Activated CD4-positive, CD25-positive, alpha-beta regulatory T cell treated with anti-CD3 and anti-CD28 coated beads, Interleukin-2, amount 50 U/mL, for 16 hours (primary cell): ENCODE measurements around the gene C11orf58.
A peak's percentile ranks its signal among the peaks of the same experiment; 100 is the strongest.

Experiments used
- DNase-seq: peaks from one replicate; pipeline ENCODE4 v3.0.0-alpha.2; 2020; ENCODE audit warnings: low read depth, low spot score

C11orf58 gene

DNA sequence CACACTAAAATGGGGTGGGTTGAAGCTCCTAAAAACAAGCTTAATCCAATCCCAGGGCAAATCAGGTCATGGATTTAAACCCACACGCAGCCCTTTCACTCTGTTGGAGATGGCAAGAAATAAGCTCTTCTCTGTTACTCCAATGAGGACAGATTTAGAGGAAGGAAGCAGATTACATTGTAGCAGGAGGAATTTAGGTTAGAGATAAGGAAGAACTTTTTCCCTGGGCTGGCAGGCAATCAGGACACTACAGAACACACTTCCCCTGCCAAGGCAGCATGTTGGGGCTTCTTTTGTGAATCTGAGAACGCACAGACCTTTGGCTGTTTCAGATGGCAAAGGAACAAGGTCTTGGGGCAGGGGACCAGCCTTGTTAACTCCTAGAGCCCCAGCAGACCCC is 46.2 kb downstream of the C11orf58 start:
- DNase-seq: no peak

DNA sequence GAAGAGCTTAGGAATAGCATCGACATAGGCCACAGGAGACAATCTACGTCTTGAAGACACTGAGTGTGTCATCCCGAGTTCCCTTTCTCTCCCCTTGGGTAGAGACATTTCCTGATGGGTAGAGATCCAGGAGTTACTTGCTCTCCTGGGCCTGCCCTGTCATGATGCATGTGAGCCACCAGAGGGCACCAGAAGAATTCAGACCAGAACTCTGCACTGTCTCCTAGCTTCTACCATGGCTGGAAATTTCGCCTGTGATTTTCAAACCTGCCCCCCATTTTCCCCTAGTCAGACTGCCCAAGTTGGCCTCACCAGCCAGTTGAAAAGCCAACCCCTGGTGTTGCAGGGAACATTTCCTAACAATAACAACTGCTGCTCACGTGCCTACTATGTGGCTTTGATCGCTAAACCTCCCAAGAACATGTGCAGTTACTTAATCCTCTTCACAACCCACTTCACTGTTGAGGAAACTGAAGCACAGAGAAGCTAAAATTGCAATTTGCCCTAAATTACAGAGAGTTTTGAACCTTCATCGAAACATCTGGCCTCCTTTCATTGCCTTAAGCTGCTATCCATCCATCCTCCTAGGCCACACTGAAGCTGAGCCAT is 47.2 kb downstream of the C11orf58 start:
- DNase-seq: peak; percentile 26

DNA sequence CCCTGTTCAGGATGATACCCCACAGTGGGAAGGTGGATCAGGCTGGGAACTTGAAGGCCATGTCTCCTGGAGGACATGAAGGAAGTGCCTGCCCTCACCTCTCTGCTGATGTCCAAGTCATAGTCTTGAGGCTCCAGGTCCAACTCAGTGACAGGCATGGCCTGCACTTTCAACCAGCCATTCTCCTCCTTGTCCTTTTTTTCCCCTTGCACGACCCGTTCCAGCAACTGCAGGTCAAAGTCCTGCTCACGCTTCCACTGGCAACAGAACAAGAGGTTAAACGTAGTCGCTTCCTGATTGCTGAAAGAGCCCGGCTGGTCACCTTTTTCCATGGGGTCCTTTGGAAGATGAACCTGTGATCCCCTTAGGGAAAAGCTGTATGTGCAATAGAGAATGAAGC is 47.7 kb downstream of the C11orf58 start:
- no peak for DNase-seq

DNA sequence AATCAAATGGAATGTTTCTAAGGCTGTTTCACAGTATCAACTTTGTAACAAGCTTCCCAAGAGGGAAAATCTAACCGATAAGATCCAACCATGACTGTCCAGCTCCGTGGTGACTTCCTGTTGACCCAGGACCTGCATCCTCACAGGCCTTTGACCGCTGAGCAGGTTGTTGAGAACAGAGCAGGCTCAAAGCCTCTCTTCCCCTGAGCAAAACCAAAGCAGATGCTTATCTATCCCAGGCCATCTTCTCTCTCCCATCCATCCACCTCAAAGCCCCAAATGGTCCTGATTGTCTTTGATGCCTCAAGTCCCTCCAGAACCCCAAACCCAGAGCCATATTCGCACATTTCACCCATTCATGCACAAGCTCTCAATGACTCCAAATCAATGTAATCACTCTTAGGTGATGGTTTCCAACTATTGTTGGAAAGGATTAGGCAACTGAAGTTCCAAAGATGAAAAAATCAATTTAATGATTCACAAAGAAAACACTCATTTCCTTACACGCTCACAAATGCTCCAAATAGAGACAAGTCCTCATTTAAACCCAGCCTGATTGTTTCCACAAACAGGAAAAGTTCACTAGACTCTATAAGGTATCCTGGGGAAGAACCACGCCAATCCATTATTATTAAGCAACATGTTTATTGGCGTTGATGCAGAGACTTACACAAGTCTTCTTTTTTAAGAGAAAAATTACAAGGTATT is 48.7 kb downstream of the C11orf58 start:
- no peak for DNase-seq

DNA sequence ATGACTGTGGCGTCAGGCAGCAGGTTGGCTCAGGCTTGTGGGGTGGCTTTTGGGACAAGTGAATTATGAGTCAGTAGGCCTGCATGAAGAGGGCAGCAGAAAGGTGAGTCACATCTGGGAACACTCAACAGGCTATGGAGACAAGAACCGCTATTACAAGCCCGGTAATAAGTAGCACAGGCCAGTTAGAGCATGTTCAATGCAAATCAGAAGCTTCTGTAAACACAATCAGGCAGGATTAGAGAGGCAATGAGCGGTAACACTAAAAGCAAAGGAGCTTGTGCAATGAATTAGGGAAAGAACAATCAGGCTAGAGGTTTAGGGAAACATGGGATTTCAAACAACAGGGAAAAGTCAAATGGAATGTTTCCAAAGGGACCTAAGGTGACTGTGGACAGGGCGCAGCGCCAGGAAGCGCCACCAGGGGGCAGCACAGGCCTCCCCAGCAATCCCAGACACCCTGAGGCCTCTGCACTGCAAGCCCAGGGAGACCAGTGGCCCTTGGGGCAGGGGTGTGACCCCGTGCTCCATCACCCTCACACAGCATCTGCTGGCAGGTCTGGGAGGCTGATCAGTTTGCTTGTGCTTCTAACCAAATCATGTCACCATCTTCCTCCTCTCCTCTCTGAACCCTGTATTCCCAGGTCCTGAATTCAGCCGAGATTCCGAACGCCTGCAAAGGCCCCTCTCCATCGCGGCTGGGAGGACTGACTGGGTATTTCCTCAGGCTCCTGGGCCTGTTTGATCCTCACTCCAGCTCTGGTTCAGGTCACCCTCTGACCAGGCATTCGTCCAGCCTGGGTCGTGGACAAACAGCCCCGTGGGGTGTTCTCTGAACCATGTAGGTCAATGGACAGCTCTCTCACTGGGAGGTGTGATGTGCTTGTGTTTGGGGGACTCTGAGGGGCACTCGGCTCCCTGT is 50.0 kb downstream of the C11orf58 start:
- no peak for DNase-seq

DNA sequence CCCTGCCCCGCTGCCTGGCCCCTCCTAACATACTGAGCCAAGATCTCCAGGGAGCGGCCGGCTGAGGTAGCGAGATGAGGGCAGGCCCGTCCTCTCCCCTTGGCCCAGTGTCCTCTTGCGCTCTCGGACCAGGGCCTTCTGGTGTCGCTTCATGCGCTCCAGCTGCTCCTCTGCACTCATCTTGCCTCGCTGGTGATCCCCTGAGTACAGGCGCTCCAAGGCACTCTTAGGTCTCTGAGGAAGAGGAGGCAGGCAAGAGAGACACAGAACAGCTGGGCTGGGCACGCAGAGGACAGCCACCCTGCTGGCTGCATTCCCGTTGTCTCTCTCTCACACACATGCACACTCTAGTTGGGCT is 50.6 kb downstream of the C11orf58 start:
- DNase-seq: no peak

DNA sequence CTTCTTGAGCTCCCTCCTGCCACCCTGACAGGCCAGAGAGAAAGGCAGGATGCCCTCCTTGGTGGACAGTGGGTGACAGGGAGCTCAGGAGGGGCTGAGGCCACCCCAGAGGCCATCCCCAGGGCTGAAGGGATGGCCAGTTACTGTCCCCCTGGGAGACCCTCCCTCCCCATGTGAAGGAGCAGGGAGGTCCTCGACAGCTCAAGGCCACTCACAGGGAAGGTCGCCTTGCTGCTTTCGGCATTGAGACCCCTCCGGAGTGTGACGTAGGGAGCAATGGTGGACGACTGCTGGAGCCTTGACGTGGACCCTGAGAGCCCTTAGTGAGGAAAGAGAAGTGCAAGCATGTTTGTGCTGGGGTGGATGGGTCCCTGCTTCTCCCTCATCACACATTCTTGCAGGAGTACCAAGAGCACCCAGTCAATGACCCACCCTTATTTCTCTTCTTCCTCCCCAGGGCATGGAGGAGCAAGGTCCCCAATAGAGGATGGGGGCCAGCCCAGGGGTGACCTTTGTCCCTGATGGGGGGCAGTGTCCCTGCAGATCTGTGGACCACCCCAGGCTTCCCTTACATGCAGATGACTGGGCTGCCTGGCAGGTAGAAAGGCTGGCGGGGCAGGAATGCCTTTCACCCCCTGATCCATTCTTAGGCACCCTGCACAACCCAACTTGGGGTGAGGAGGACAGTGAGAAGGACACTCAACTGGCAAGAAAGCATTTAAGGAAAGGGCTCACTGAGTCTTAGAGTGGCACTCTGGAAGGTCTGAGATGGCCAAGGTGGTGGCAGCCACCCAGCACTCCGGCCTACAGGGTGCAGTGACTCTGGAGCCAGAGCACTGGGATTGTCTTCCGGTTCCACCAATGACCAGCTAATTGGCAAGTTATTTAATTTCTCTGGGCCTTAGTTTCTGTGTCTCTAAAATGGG is 51.4 kb downstream of the C11orf58 start:
- no peak for DNase-seq

DNA sequence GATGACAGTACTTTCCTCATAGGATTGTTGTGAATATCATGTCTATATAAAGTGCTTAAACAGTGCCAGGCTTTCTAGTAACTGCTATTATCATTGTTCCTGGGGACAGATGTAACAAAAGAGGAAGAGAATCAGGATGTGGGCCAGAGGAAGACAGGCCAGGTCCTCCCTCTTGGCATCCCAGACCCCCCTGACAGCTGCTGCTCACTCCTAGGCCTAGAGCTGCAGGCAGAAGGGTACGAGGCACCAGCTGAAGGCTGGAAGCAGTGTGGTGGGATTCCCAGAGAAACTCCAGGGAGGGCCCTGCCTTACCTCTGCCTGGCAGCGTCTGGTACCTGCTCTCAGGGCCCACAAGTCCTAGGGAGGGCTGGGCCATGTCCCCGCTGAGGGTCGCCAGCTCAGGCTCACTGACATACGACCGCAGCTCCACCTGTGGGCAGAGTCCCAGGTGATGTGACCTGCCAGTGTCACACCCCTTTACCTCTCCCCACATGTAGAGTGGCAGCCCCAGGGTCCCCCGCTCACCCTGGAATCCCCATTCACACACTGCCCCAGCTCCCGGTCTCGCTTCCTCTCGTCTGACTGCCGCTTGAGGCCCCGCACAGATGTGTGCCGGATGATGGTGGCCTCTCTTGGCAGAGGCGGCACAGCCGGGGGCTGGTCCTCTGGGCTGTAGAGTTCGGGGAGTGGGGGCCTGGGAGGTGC is 52.2 kb downstream of the C11orf58 start:
- DNase-seq: no peak

DNA sequence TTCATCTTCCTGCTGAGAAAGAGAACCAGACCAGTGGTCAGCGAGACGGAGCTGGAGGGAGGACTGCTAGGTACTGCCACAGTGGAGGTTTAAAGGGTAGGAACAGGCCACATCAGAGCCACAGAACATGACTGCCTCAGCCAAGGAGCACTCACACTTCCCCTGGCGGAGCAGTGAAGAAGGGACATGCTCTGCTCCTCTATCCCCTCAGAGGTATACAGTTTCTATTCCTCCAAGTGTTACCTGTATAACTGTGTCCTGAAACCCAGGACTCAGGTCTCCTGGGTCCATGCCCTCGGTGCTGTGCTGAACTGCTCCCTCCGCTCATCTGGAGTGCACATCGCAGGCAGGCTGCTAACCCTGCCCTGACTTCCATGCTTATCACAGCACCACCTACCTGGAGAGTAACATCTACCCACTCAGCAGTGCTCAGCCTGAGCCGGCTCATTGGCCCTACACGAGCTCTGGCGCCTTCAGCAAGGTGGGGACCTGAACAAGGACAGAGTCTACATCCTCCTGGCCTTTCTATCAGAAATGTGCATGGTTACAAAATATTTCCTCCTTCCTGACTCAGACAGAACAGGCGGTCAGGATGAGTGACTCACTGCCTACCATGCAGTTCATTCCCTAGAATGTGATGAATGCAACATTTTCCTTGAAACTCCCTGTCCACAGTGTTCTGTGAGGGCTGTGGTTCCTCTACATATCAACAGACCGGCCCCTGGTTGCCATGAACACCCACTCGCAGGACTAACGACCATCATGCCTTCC is 52.9 kb downstream of the C11orf58 start:
- DNase-seq: no peak

DNA sequence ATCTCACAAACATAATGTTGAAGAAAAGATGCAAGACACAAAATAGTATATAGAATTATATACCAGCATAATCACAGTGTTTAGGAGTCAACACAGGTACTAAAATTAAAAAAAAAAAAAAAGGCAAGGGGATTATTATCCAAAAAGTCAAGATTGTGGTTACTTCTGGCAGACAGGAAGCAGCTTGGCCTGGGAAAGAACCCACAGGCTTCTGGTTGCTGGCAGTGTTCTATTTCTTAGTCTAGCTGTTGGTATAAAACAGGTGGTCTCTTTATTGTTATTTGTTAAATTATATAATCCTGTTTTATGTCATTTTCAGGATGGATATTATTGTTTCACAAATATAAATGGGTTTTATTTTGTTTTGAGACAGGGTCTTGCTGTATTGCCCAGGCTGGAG is 54.0 kb downstream of the C11orf58 start:
- DNase-seq: no peak

DNA sequence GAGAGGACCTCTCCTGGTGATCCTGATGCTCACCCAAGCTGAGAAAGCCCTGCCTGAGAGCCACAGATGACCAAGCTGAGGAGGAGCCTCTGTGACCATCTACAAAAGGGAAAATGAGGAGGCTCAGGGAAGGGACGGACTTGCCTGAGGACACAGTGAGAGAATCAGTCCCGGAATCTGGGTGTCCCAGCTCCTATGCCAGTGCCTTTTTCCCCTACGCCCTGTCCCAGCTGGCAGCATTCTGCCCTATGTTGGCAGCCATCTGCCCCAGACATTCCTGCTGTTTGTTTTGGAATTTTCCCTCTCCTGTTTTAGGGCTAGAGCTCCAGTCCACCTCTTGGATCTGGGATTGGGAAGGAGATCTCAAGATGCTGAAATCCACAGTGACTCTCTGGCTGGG is 54.6 kb downstream of the C11orf58 start:
- no peak for DNase-seq

DNA sequence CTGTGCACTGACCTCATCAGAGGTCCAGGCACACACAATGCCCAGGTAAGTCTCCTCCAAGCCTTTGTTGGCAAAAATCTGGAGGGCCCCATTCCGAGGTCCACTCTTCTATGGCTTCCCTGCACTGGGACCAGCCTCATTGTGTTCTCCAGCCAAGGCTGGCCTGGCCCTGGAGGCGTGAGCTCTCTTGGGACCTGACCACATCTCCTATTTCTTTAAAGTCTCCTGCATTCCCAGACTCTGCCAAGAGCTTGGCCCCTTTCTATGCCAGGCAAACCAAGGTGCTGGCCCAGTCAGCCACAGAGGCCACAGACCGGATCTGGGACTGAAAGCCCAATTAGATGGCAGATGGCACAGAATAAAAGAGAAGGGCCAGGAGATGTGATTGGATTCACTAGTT is 55.1 kb downstream of the C11orf58 start:
- no peak for DNase-seq

DNA sequence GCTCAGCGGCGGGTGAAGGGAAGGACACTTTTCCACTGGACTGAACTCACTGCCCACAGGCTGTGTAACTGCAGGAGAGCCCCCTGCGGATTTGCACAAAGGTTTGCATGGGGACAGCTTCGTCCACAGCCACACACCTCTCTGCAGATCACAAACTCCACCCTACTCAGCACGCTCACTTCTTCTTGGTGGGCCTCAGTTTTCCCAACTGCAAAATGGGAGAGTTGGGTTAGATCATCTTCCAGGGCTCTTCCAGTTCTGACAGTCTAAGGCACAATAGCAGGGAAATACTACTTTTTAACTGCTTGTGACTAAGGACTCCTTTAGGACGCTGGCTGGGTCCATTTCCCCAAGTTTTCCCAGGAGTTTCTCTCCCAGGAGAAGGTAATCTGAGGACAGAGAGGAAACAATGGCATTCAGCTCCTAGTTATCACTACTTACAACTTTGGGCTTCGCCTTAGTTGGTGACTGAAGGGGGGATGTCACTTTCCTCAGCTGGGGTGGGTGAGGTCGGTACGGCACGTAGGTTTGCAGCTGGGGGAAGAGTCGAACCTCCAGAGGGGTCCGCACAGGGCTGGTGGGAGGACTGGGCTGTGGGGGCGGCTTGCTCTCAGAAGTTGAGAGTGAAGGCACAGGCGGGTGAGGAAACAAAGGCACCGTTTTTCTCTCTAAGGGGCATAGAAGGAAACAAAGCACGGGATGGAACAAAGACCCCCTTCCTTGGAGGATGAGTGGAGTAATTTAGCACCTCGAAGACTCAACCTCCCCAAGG is 55.8 kb downstream of the C11orf58 start:
- no peak for DNase-seq

DNA sequence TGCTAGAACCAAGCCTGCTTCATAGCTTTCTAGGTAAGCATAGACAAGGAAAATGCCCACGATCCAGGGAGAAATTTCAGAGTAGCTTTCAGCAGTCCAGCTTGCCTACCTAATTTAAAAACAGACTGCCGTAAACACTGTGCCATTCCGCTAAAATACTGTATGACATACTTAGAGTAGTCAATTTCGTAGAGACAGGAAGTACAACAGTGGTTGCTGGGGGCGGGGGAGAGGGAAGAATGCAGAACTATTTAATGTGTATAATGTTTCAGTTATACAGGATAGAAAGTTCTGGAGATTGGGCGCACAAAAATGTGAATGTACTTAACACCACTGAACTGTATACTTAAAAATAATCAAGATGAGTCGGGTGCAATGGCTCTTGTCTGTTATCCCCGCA is 56.7 kb downstream of the C11orf58 start:
- no peak for DNase-seq

DNA sequence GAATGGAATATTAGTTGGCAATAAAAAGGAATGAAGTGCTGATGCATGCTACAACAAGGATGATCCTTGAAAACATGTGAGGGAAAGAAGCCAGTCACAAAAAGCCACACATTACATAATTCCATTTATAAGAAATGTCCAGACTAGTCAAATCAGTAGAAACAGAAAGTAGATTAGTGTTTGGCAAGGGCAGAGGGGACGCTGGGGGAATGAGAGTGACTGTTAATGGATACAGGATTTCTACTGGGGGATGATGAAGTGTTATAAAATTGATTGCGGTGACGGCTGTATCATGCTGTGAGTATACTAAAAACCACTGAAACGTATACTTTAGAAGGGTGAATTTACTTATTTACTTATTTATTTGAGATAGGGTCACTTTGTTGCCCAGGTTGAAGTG is 57.9 kb downstream of the C11orf58 start:
- no peak for DNase-seq

DNA sequence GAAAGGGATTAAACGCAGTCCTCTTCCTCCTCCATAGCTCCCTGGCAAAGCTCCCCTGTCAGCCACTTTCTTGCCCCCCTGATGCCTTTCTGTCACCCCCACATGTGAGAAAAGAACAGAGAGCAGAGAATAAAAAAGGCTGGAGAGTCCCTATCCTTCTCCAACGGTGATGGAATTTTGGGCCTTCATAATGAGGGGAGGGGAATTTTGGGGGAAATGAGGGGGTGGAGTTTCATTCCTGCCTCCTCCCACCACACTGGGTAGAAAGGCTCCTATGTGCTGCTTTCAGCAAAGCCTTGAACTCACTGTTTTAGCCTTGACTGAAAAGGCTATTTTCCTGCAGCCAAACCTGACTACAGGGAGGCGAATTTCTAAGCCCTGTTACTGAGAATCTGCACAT is 59.3 kb downstream of the C11orf58 start:
- DNase-seq: no peak

DNA sequence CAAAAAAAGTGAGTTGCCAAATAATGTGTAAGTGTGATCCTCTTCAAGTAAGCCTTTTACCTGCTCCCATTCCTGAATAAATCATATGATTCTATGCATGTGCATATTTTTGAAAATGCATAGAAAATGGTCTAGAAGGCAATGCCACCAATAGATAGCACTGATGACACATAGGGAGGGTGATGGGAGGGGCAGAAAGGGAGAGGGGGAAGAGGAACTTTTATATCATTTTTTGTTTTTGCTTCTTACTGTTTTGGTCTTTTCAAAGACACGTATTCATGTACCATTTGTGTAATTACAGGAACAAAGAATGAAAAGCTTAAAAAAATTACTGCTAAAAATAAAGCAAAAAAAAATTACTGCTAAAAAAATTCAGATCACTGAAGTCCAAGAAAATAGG is 60.8 kb downstream of the C11orf58 start:
- DNase-seq: no peak

DNA sequence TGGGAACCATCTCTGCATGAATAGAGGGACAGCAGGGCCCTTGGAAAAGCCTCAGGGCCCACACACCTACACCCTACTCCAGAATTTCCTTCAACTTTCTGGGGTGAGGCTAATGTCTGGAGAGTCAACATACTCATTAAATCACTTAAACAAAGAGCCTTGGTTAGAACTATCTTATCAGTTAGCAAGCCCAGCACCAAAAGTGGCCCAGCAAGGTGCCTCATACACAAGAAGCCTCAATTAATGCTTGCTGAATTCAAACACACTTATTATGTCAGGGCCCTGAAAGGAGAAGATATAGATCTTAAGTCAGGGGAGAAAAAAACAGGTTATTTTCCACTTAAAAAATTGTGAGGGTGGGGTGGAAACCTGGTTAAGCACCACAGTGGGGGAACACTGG is 61.4 kb downstream of the C11orf58 start:
- DNase-seq: no peak

DNA sequence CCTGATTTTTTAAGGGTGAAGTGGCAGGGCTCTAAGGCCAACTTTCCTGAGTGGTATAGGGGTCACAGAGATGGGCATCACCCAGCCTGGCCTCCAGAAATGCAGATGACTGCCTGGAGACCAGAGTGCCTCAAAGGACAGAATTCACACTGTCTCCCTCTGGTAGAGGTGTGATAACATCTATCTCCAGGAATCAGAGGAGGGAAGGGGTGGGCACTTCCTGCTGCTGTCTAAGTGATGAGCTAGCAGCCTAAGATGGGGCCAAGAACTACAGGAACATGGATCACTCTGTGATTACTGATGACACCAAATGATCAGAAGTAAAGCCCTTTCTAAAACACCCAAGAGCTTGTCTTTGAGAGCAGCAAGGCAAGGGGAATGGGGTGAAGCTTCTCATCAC is 61.9 kb downstream of the C11orf58 start:
- DNase-seq: no peak
